Nephron progenitor cell (in vitro differentiated cells): ENCODE results near the gene TMEM156.
A peak's percentile ranks its signal among the peaks of the same experiment; 100 is the strongest.

Experiments
- DNase-seq: peaks from one replicate; pipeline ENCODE4 v3.0.0; 2021
- H3K27ac Mint-ChIP-seq: 2 replicates; pipeline ENCODE4 v1.8.0; 2021; ENCODE audit warnings: mild to moderate bottlenecking, moderate library complexity, mixed read lengths
- H3K27me3 Mint-ChIP-seq: 2 replicates; pipeline ENCODE4 v1.8.0; 2021; ENCODE audit warnings: mild to moderate bottlenecking, low read depth, mixed read lengths; ENCODE audit not compliant: poor library complexity
- H3K36me3 Mint-ChIP-seq: 2 replicates; pipeline ENCODE4 v1.8.0; 2021; ENCODE audit warnings: low read depth, mixed read lengths
- H3K4me1 Mint-ChIP-seq: 2 replicates; pipeline ENCODE4 v1.8.0; 2021; ENCODE audit warnings: mixed read lengths
- H3K4me3 Mint-ChIP-seq: 2 replicates; pipeline ENCODE4 v1.8.0; 2021; ENCODE audit warnings: mild to moderate bottlenecking, moderate library complexity, mixed read lengths
- H3K9me3 Mint-ChIP-seq: 2 replicates; pipeline ENCODE4 v1.8.0; 2021; ENCODE audit warnings: mild to moderate bottlenecking, moderate library complexity, mixed read lengths
- CTCF ChIP-seq: fragments of 200-600 bp; sonication (generic); IDR thresholded peaks from 2 replicates; pipeline ENCODE4 v1.5.0; 2021; ENCODE audit warnings: antibody characterized with exemption

Gene TMEM156

GRCh38 chr4:39066371-39066770, 34.2 kb upstream of the TMEM156 start:
- Mint-ChIP-seq H3K4me3 (no peak overlapping the region), H3K27ac (no peak overlapping the region)

GRCh38 chr4:39063430-39063829, 31.2 kb upstream of the TMEM156 start:
- Mint-ChIP-seq H3K36me3 (no peaks in the 10 kb centered on the region), H3K27ac (no peak overlapping the region), H3K9me3 (no peaks in the 10 kb centered on the region), H3K4me1 (peaks cover 38% of the 10 kb centered on the region), H3K4me3 (no peak overlapping the region), H3K27me3 (no peaks in the 10 kb centered on the region)
- TF ChIP-seq CTCF = no peak
- DNase-seq = no peak

More at GRCh38 chr4:39066371-39066770, 34.2 kb upstream of the TMEM156 start:
- Mint-ChIP-seq H3K36me3 (no peaks in the 10 kb centered on the region), H3K4me1 (peaks cover 23% of the 10 kb centered on the region), H3K9me3 (no peaks in the 10 kb centered on the region), H3K27me3 (no peaks in the 10 kb centered on the region)
- no peak for DNase-seq
- no peak for TF ChIP-seq CTCF

- peak overlapping the region; percentile 30 for H3K4me3 Mint-ChIP-seq
- H3K27ac Mint-ChIP-seq = no peak overlapping the region
These were observed 30.5 kb upstream of the TMEM156 start for GRCh38 chr4:39062770-39063097.

GRCh38 chr4:39062094-39062769, 30.0 kb upstream of the TMEM156 start, which contains the start of gene KLHL5:
TSS of gene KLHL5 (plus strand) at chr4:39062232. CDS start at chr4:39062653, 421 bp downstream.
- Mint-ChIP-seq H3K27me3 (no peaks in the 10 kb centered on the region), H3K27ac (no peak within 1 kb of the TSS), H3K4me1 (peaks cover 33% of the 10 kb centered on the region), H3K36me3 (no peaks in the 10 kb centered on the region), H3K4me3 (peak within 1 kb of the TSS; percentile 59), H3K9me3 (no peaks in the 10 kb centered on the region)
- no peak for DNase-seq
- TF ChIP-seq CTCF = no peak

More at GRCh38 chr4:39062770-39063097, 30.5 kb upstream of the TMEM156 start:
- TF ChIP-seq CTCF = no peak
- Mint-ChIP-seq H3K36me3 (no peaks in the 10 kb centered on the region), H3K4me1 (peaks cover 38% of the 10 kb centered on the region), H3K9me3 (no peaks in the 10 kb centered on the region), H3K27me3 (no peaks in the 10 kb centered on the region)
- no peak for DNase-seq

- Mint-ChIP-seq H3K4me3 (no peak overlapping the region), H3K36me3 (no peaks in the 10 kb centered on the region), H3K27ac (no peak overlapping the region), H3K27me3 (no peaks in the 10 kb centered on the region), H3K4me1 (peaks cover 29% of the 10 kb centered on the region), H3K9me3 (no peaks in the 10 kb centered on the region)
- no peak for DNase-seq
- no peak for TF ChIP-seq CTCF
These were observed 29.2 kb upstream of the TMEM156 start for GRCh38 chr4:39061457-39061856.

- peaks cover 21% of the 10 kb centered on the region for H3K4me1 Mint-ChIP-seq
- no peak overlapping the region for H3K27ac Mint-ChIP-seq
- H3K36me3 Mint-ChIP-seq = no peaks in the 10 kb centered on the region
- DNase-seq = no peak
- no peaks in the 10 kb centered on the region for H3K27me3 Mint-ChIP-seq
- no peak overlapping the region for H3K4me3 Mint-ChIP-seq
- H3K9me3 Mint-ChIP-seq = no peaks in the 10 kb centered on the region
- no peak for TF ChIP-seq CTCF
These were observed 23.8 kb upstream of the TMEM156 start for GRCh38 chr4:39056023-39056422.
